Gastrocnemius medialis (tissue), 4 donors: Measurements from ENCODE around the gene TMEM109. TPM values are rescaled to one million over a fixed set of nuclear protein-coding genes. Genes with fewer than 3 reads are reported as not detected.

Experiments
- ATAC-seq, 2 donors: fragments of 150-250 bp; one replicate each; pipeline ENCODE4 v1.9.1; 2016
- DNase-seq, 2 donors: peaks; one replicate each; pipeline ENCODE4 v3.0.0-alpha.2; 2019
- H3K27ac ChIP-seq, 4 donors: fragments of 200-600 bp; sonication (generic); 1 replicate in 1 of 4; 2 replicates in 3 of 4; pipeline ENCODE4 v1.5.1; 2016 to 2018; ENCODE audit warnings: mild to moderate bottlenecking in 2 of 4, moderate library complexity in 1 of 4
- H3K27me3 ChIP-seq, 3 donors: fragments of 200-600 bp; sonication (generic) in 2 of 3; 1 replicate in 1 of 3; 2 replicates in 2 of 3; pipeline versions ENCODE4 v1.5.1 to v1.6.0; 2016 to 2019; ENCODE audit warnings: mild to moderate bottlenecking in 1 of 3, moderate library complexity in 1 of 3
- H3K36me3 ChIP-seq, 2 donors: fragments of 200-600 bp; sonication (generic) in 1 of 2; one replicate each; pipeline ENCODE4 v1.5.1; 2017 to 2018
- H3K4me1 ChIP-seq, 2 donors: fragments of 200-600 bp; sonication (generic) in 1 of 2; one replicate each; pipeline ENCODE4 v1.5.1; 2016 to 2017; ENCODE audit warnings: mild to moderate bottlenecking in 2 of 2
- H3K4me3 ChIP-seq, 4 donors: fragments of 200-600 bp; sonication (generic) in 3 of 4; 1 replicate in 1 of 4; 2 replicates in 3 of 4; pipeline ENCODE4 v1.5.1; 2016 to 2019; ENCODE audit warnings: mild to moderate bottlenecking in 2 of 4
- H3K9me3 ChIP-seq, 3 donors: fragments of 200-600 bp; sonication (generic) in 2 of 3; 1 replicate in 1 of 3; 2 replicates in 2 of 3; pipeline ENCODE4 v1.5.1; 2016 to 2019
- POLR2A ChIP-seq, 2 donors: fragments of 450-650 bp; IDR thresholded peaks; one replicate each; pipeline ENCODE4 v1.6.1; 2017; ENCODE audit warnings: antibody characterized with exemption in 2 of 2, mild to moderate bottlenecking in 2 of 2, moderate library complexity in 2 of 2
- in situ Hi-C, 4 donors: fragments of 200-750 bp; cut with MboI; loops; one replicate each; pipeline versions ENCODE4 v1.15.0 to v1.8.0; 2017; ENCODE audit warnings: low sequenced_read_pairs in 4 of 4
- intact Hi-C: fragments of 100-400 bp; cut with DNase I; formaldehyde crosslinking; loops from one replicate; pipeline ENCODE4 v1.15.1; 2023; ENCODE audit warnings: low total_unique reads
- total RNA-seq, 4 donors: library from RNA; depleted of rRNA; stranded (reverse); fragments of >200 nt; gene quantifications; one replicate each; pipeline versions ENCODE4 v1.1.0 to v1.2.3, GENCODE V29; 2016
- TF ChIP-seq, protein P1 (sequence below), 5 experiments: fragments of 450-650 bp in 3 of 5; fragments of 200-600 bp in 2 of 5; sonication (generic) in 2 of 5; IDR thresholded peaks in 4 of 5; conservative IDR thresholded peaks in 1 of 5; 1 replicate in 4 of 5; 2 replicates in 1 of 5; pipeline ENCODE4 v1.5.1; 2016 to 2019; ENCODE audit warnings: antibody characterized with exemption in 5 of 5, mild to moderate bottlenecking in 3 of 5, moderate library complexity in 3 of 5

Gene TMEM109
- total RNA-seq, 4 donors from 2014 or later: 56.5 to 105 (median 82.6) TPM

DNA sequence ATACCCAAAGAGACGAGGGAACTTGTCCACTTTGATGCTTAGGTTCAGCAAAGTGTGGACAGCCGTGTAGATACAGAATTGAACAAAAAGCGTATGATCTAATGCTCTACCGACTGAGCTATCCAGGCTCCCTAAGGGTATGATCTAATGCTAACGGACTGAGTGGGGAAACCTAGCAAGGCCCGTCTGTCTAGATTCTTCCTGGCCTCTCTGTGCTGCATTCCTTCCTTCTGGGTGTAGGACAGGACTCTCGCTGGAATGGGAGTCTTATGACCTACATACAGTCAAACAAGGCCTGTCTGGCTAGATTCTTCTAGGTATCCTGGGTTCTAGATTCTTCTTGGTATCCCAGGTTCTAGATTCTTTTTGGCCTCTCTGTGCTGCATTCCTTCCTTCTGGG is 46.4 kb downstream of the TMEM109 start:
- no peaks in the 10 kb centered on the region for H3K27me3 ChIP-seq
- no peak for TF ChIP-seq POLR2A (IDR thresholded peaks at IDR 0.05)
- TF ChIP-seq, protein P1, sequence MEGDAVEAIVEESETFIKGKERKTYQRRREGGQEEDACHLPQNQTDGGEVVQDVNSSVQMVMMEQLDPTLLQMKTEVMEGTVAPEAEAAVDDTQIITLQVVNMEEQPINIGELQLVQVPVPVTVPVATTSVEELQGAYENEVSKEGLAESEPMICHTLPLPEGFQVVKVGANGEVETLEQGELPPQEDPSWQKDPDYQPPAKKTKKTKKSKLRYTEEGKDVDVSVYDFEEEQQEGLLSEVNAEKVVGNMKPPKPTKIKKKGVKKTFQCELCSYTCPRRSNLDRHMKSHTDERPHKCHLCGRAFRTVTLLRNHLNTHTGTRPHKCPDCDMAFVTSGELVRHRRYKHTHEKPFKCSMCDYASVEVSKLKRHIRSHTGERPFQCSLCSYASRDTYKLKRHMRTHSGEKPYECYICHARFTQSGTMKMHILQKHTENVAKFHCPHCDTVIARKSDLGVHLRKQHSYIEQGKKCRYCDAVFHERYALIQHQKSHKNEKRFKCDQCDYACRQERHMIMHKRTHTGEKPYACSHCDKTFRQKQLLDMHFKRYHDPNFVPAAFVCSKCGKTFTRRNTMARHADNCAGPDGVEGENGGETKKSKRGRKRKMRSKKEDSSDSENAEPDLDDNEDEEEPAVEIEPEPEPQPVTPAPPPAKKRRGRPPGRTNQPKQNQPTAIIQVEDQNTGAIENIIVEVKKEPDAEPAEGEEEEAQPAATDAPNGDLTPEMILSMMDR (IDR thresholded peaks at IDR 0.05 in 4 of 5, conservative IDR thresholded peaks at IDR 0.05 in 1 of 5): no peak
- intact Hi-C loops: no loop called here
- no peak overlapping the region for H3K27ac ChIP-seq
- in situ Hi-C loops: no loop called here
- H3K9me3 ChIP-seq: no peaks in the 10 kb centered on the region
- DNase-seq: no peak
- ATAC-seq: no peak
- no peaks in the 10 kb centered on the region for H3K4me1 ChIP-seq
- H3K4me3 ChIP-seq: no peak overlapping the region
- no peaks in the 10 kb centered on the region for H3K36me3 ChIP-seq

DNA sequence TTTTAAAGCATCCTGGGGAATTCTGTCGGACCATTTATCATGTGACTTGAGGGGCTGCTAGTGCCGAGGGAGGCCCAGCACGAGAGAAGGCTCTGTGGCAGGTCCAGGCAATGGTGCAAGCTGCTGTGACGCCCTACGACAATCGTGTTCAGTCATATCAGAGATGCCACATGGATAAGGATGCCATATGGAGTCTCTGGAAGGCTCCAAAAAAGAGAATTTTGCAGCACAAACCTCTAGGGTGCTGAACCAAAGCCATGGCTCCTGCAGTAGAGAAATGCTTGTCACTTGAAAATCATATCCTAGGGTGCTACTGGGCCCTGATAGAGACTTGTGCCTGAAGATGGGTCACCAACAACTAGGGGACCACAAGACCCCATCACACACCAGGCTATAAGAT is 50.8 kb downstream of the TMEM109 start:
- Histone ChIP-seq H3K36me3 (no peaks in the 10 kb centered on the region), H3K4me1 (no peaks in the 10 kb centered on the region), H3K4me3 (no peak overlapping the region), H3K27ac (no peak overlapping the region), H3K9me3 (no peaks in the 10 kb centered on the region), H3K27me3 (no peaks in the 10 kb centered on the region)
- no peak for TF ChIP-seq POLR2A (IDR thresholded peaks at IDR 0.05)
- TF ChIP-seq, protein P1 (IDR thresholded peaks at IDR 0.05 in 4 of 5, conservative IDR thresholded peaks at IDR 0.05 in 1 of 5): no peak
- intact Hi-C loops: no loop called here
- in situ Hi-C loops: no loop called here
- no peak for ATAC-seq
- DNase-seq: no peak

DNA sequence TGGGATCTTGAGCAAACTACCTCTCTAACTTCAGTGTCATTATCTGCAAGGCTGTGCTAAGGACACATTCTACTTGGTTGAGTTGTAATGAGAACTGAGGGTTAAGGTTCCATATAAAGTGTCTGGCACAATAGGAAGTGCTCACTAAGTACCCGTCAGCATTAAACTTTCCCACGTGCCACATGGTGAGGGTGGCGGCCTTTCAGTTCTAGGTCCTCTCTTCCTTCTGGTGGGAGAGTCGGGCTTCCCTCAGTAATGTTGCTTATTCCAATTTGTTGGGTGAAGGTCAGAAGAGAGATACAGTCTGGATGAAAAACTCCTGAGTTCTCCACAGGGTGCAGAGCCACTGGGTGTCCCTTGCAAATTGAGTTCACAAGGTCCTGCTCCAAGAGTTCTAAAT is 52.9 kb downstream of the TMEM109 start:
- DNase-seq (no peak), ATAC-seq (no peak)
- no peaks in the 10 kb centered on the region for H3K9me3 ChIP-seq
- TF ChIP-seq POLR2A (IDR thresholded peaks at IDR 0.05): no peak
- TF ChIP-seq, protein P1 (IDR thresholded peaks at IDR 0.05 in 4 of 5, conservative IDR thresholded peaks at IDR 0.05 in 1 of 5): no peak
- no peaks in the 10 kb centered on the region for H3K36me3 ChIP-seq
- H3K4me1 ChIP-seq: no peaks in the 10 kb centered on the region
- no peak overlapping the region for H3K27ac ChIP-seq
- intact Hi-C loops (no loop called here), in situ Hi-C loops (no loop called here)
- no peak overlapping the region for H3K4me3 ChIP-seq
- H3K27me3 ChIP-seq: no peaks in the 10 kb centered on the region

DNA sequence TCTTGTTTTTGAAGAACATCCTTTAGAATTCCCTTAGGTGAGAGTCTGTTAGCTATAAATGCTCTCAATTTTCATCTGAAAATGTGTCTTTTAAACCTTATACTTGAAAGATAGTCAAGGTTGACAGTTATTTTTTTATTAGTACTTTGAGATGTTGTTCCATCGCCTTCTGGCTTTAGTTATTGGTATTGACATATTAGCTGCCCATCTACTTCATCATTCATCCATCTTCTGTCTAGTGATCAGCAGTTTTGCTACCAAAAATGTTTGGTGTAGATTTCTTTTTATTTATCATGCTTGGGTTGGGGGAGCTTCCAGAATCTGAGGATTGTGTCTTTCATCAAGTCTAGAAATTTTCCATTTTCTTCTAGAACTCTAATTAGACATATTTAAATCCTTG is 54.3 kb downstream of the TMEM109 start:
- in situ Hi-C loops (no loop called here), intact Hi-C loops (no loop called here)
- no peak overlapping the region for H3K4me3 ChIP-seq
- H3K27me3 ChIP-seq: no peaks in the 10 kb centered on the region
- TF ChIP-seq, protein P1 (IDR thresholded peaks at IDR 0.05 in 4 of 5, conservative IDR thresholded peaks at IDR 0.05 in 1 of 5): no peak
- no peak for TF ChIP-seq POLR2A (IDR thresholded peaks at IDR 0.05)
- H3K9me3 ChIP-seq: no peaks in the 10 kb centered on the region
- no peaks in the 10 kb centered on the region for H3K36me3 ChIP-seq
- H3K27ac ChIP-seq: no peak overlapping the region
- no peaks in the 10 kb centered on the region for H3K4me1 ChIP-seq
- DNase-seq: no peak
- ATAC-seq: no peak

DNA sequence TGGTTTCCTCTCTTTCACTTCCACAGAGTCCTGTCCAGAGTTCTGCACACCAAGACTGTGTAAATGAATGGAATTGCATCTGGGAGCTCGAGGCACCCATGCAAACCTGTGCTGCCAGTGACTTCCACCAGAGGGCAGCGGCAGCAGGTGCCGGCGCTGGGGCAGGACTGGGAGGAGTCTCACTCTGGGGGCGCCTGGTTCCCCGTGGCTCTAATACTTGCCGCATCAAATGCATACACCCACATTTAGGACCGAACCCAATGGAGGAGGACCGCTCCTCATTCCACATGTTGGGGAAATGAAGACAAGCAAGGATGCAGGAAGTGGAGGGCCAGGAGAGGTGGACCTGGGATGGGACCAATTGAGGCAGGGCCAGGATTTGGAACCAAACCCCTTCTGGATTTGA is 56.4 kb downstream of the TMEM109 start:
- intact Hi-C loops (loop anchor here (1.0 to 2.0 kb wide), 2 partner anchors 158 to 217 kb away; no protein-coding TSS in a partner anchor), in situ Hi-C loops (no loop called here)
- ATAC-seq: peak in 1 of 2 donors; percentile 46
- no peaks in the 10 kb centered on the region for H3K4me1 ChIP-seq
- no peak for TF ChIP-seq POLR2A (IDR thresholded peaks at IDR 0.05)
- TF ChIP-seq, protein P1 (IDR thresholded peaks at IDR 0.05 in 4 of 5, conservative IDR thresholded peaks at IDR 0.05 in 1 of 5): peak; percentile 41 to 85 (median 73)
- no peak for DNase-seq
- no peak overlapping the region for H3K27ac ChIP-seq
- H3K36me3 ChIP-seq: no peaks in the 10 kb centered on the region
- H3K27me3 ChIP-seq: no peaks in the 10 kb centered on the region
- no peak overlapping the region for H3K4me3 ChIP-seq
- no peaks in the 10 kb centered on the region for H3K9me3 ChIP-seq
